Activated T-cell treated with anti-CD3 and anti-CD28 coated beads, Interleukin-2, amount 50 U/mL, for 48 hours (primary cell): ENCODE measurements around the gene PHKA2.
A peak's percentile ranks its signal among the peaks of the same experiment; 100 is the strongest.

Experiments
- DNase-seq, 2 experiments: peaks; one replicate each; pipeline ENCODE4 v3.0.0-alpha.2; 2020

PHKA2 gene

DNA sequence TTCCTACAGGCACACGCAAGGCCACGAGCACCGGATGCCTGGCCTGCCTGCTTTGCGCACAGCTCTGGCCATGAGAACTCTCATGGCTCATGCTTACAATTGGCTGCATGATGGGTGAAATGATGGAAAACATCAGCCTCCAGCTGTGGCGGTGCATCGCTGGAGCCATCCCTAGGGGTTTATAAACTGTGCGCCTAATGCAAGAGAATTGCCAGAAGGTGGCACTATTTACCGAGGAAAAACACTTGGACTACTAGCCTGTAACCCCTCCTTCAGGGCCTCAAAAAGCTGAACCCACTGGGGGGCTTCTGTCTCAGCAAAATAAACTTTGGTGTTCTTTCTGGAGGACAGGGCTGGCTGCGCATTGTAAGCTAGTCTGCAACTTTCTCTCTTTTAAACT, 51.9 kb downstream of the PHKA2 start:
- DNase-seq: peak in 1 of 2 experiments; percentile 19

DNA sequence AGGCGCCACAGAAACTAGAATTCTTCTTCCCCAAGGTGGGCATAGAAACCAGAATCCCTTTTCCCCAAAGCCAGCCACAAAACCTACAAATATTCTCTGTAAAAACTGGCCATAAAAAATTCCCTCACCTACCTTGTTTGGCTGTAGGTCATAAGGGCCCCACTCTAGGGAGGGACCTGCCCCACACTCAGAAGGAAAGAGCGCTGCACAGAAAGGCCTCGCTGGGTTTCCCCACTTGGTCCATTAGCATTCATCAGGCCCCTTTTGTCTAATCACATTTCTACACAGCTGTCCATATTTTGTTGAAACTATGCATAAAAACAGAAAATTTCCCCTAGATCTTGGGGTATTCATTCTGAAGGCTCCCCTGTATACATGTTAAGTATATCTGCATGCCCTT, 54.1 kb downstream of the PHKA2 start:
- no peak for DNase-seq

GRCh38 chrX:18927558-18927957, 56.4 kb downstream of the PHKA2 start:
- DNase-seq: no peak

DNA sequence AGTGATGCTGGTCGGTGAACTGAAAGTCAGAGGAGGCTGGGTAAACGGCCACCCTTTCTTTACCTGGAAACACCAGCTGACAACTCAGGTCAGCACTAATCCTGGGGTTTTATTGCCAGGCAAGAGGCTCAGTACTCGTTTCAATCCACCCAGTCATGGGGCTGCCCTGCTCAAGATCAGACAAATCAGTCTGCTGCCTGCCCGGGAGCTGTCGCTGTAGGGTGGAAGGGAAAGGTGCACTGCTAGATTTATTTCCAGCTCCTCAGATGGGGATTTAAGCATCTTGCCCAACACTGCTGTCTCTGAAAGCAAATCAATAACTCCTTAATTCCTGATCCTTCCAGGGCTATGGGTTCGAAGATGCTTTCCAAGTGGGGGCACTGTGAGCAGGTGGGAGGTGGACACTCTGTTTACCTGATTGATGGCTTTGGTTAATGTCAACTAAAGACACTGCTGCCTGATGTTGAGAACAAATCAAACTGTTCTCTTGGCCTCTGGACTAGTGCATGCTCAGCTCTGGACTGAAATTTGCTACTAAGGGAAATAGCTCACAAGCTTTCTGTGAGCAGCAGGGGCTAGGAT, 59.3 kb downstream of the PHKA2 start:
- no peak for DNase-seq

DNA sequence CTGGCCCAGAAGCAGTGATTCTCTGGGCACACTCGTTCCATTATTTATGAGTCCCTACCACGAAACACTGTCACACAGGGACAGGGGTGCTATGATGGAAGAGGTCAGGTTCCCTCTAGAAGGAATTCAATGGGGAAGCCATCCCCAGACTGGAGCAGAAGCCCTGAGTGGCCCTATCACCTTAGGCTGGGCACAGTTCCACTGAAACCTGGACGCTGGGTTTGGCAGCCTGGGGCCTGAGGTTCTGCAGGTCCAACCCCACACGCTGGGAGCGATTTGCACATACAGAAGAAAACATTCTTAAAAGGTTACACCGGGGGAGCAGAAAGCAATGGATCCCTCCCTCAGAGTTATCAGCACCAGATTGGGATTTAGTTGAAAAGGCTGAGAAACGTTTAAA, 63.3 kb downstream of the PHKA2 start:
- no peak for DNase-seq

DNA sequence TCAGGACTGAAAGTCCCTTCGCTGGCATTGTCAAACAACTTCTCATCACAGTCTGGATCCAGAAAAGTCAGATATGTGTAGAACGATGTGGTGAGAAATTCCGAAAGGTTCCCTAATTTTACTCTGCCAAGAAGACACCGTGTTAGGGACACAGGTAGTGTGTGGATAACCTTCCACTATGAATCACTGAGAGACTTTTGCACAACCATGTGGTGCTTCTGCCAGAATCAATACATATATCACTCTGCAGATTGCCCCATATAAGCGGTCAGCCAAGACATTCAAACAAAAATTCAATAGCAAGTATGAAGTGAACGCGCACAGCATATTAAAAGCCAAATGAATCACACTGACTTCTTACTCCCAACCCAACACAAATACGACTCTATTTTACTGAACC, 63.8 kb downstream of the PHKA2 start:
- no peak for DNase-seq

DNA sequence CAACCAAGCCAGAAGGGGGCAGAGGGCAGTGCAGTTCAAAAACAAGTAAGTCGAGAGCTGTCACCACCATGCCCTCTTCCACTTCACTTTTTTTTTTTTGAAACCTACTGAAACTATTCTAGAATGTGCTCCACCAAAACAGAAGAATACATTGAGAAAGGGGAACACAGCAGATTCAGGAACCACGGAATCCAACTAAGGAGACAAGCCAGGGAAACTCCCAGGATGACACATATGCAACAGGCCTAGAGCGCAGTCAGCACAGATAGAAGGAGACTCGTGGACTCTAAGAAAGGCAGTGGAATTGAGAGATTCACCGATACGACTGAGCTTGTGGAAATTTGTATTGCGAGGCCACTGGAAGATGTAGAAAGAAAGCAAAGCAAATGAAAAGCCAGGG, 66.1 kb downstream of the PHKA2 start:
- DNase-seq: no peak

- DNase-seq: no peak
Measured at GRCh38 chrX:18906286-18906685, 77.6 kb downstream of the PHKA2 start.

DNA sequence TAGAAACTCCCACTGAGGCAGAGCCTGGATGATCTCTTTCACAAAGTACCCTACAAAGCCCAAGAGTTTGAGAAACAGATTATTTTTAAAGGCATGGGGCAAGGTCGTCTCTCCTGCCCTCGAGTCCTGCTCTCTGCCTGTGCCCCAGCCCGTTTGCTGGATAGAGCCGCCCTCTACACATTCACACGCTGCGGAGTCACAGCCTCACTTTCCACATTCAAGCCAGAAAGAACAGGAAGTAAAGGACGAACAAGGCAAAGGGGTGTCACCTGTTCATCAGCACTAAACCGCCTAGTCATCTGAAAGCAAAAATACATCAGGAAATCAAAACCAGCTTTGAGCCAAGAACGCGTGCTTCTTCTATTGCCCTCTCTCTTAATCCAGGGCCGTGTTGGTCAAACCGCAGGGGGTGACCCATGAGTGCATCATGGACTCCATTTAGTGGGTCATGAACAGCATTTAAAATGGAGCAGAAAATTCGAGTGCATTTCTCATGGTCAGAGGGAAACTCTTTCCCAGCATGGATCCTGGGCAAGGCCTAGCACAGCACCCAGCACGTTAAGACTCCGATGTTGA, 83.4 kb downstream of the PHKA2 start:
- no peak for DNase-seq

DNA sequence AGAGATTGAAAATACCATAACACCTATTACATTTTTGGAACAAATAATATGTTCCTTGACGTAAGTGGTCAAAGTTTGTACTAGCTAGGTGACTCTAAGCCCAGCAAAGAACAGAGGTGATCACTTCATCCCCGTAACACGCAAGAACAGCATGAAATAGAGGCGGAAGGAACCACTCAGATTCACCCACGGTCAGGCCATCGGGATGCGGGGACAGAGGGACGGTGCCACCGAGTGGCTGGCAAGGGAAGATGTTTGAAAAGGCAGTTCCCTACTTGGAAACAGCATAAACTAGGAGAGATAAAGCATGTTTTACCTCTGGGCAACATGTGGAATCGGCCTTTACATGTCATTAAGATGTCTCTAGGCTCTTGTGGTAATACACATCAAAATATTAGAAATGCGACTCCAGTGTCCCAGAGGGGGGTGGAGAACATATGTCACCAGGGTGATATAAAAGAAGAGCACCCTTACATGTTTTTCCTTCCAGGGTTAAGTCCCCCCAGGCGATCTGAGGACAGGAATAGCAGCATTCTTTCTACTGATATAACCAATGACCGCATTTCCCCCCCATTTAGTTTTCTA, 84.0 kb downstream of the PHKA2 start:
- no peak for DNase-seq

DNA sequence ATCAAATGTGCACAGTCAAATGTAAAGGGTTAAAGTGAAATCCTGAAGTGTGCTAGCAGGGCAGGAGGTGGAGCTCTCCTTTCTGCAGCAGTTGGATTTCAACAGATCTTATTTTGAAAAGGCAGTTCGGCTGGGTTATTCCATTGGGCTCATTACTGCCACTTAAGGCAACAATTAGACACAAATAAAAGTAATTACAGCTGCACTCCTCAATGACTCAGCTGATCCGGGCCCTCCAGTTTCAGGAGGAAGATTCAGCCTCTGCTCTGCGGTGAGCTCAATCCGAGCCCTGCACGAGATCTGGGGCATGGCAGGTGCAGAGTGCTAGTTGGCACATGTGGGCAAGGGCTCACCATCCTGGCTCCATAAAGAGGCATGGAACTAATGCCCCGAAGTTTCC, 85.4 kb downstream of the PHKA2 start:
- DNase-seq: no peak

GRCh38 chrX:18898091-18898490, 85.8 kb downstream of the PHKA2 start:
- DNase-seq: no peak

DNA sequence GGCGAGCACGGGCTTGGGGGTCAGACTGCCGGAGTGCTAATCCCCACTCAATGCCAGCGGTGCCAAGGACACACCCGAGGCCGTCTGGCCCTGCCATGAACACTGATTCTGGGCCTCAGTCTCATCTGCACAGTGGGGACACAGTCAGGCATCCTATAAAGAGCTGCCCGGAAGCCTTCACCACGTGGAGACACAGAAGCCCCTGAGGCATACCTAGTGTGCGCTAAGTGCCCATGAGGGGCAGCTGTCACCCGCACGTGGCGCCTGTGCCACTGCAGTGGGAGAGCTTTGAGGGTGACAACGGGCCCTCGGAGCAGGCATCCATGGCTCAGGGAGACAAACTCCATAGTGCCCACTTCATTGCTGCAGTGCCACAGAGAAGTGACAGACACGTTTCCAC, 86.3 kb downstream of the PHKA2 start:
- no peak for DNase-seq

GRCh38 chrX:18896680-18897544, 87.0 kb downstream of the PHKA2 start:
- DNase-seq: no peak

- no peak for DNase-seq
Measured at GRCh38 chrX:18895189-18895951, 88.5 kb downstream of the PHKA2 start.

- DNase-seq: no peak
Measured at GRCh38 chrX:18894156-18894555, 89.8 kb downstream of the PHKA2 start.

- no peak for DNase-seq
Measured at GRCh38 chrX:18893536-18893935, 90.4 kb downstream of the PHKA2 start.

GRCh38 chrX:18892899-18893298, 91.0 kb downstream of the PHKA2 start:
- DNase-seq: no peak

DNA sequence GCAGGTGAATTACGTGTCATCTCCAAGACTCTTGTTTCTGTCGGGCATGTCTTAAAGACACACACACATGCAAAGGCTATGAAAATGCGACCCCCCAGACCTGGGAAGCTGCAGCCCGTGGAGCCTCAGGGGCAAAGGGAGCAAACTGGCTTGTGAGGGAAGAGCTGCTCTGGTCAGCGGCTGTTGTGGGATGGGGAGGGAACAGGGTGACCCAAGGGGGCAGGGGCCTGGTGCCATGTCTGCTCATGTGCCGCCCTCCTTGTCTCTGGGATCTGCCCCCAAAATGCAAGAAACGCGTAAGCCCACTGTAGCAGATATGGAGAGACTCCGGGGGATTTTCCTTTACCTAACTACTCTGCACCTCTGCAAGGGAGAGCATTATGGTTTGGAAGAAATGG, 92.4 kb downstream of the PHKA2 start:
- no peak for DNase-seq

DNA sequence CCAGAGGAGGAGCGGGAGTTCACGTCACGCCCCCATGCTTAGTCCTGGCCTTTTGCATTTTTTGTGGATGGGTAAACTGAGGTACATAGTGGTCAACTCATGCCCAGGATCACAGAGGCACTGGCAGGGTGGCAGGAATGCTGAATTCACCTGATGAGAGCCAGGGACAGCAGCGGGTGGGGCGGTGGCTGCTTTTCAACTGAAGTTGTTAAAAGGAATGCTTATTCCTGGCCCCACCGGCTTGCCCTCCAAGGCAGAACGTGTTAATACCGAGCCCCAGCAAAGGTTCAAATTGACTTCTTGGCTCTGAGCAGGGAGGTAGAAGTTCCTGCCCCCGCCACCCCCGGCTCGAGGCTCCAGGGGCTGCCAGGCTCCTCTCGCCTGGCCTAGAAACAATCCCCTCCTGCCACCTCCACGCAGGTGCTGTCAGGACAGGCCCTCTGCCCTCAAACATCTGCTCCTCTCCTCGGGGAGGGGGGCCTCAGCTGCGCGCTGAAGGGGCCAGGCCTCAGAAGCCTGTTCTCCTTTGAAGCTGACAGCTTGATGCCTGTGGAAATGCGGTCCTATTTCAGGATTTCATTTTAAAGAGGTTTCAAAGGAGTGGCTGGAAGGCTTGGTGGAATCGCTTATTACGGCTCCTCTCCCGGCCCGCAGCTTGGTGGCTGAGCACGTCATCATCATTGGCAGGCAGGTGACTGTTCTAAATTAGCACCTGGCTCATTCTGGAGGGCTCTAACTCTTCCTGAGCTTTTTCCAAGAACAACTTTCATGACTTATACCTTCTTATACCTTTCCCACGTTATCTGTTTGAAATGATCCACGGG, 93.0 kb downstream of the PHKA2 start:
- no peak for DNase-seq

- DNase-seq: no peak
Measured at GRCh38 chrX:18890049-18890381, 93.9 kb downstream of the PHKA2 start.

DNA sequence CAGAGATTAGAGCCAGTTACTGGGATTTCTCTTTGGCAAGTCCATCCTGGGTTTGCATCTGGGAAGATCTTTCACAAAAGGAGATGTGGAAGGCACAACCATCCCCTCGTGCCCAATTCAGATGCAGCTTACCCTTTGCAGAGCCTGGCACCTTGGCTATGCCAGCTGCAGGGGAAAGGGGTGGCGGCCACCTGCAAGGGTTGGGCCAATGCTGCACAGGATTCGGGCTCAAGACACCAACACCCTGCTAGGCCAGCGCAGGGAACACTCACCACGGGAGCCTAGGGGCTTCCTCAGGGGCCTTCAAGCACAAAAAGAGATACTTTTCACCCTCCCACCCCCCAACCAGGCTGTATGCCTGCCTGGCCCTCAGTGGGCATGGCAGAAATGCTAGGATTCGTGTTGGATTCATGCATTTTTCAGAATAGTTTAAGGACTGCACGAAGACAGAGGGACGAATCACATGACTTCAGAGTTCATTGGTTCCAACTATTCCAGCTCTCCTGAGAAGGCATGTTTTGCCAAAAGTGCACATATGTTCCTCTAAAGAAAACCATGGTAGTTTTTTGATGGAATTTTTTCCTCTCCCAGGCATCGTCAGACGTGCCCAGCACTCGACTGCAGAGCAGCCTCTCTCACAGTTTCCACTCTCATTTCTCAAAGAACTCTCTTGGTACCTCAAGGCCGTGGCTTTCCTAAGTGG, 94.4 kb downstream of the PHKA2 start:
- DNase-seq: no peak
